ENCODE results near the gene PCSK4.
A peak's percentile ranks its signal among the peaks of the same experiment; 100 is the strongest.

Gene PCSK4

GRCh38 chr19:1513499-1514294 lies 23.5 kb upstream of the PCSK4 start (continued):
- TF ChIP-seq ZNF26 (tag by site-specific recombination; IDR thresholded peaks at IDR 0.05) (no peak), SP3 (tag by site-specific recombination; IDR thresholded peaks at IDR 0.05) (peak; percentile 71), ZBTB48 (tag by site-specific recombination; IDR thresholded peaks at IDR 0.05) (peak; percentile 74; the same call in 1 of the 2 replicates), ZNF280D (tag by site-specific recombination; IDR thresholded peaks at IDR 0.05) (no peak)

GRCh38 chr19:1512671-1513498 lies 22.7 kb upstream of the PCSK4 start, which contains the start of gene ADAMTSL5:
Gene ADAMTSL5, minus strand, starts transcription at chr19:1513019. Its CDS starts 2,076 bp downstream, at chr19:1510943.
- no peaks in the 10 kb centered on the region for H3K9me3 ChIP-seq (ENCODE audit: control insufficient read depth, insufficient read depth, low read depth, low read length)
- no peaks in the 10 kb centered on the region for H3K36me3 ChIP-seq (ENCODE audit: control insufficient read depth in 2 of 2, insufficient read depth in 1 of 2, low read length in 2 of 2)
- CTCF ChIA-PET: no interaction called here
- peak within 1 kb of the TSS; percentile 38 for H3K4me3 ChIP-seq (ENCODE audit: low read depth, low read length)
- no peaks in the 10 kb centered on the region for H3K4me1 ChIP-seq (ENCODE audit: control insufficient read depth, insufficient read depth, low read length)
- POLR2A ChIA-PET: no interaction called here
- no peak within 1 kb of the TSS; the same call in 1 of the 2 replicates for H3K27ac ChIP-seq (ENCODE audit: extremely low read depth, low read depth, low read length)
- TF ChIP-seq ZNF670 (tag by site-specific recombination; IDR thresholded peaks at IDR 0.05; ENCODE audit: low read depth) (no peak), ZNF121 (tag by site-specific recombination; IDR thresholded peaks at IDR 0.05) (0 out of 2 replicates have a peak, but pooled peaks have one; percentile 65), MEIS1 (CRISPR knock-in tag; IDR thresholded peaks at IDR 0.05; ENCODE audit: borderline replicate concordance) (no peak), ZNF184 (tag by site-specific recombination; IDR thresholded peaks at IDR 0.05) (no peak), BCL11B (tag by site-specific recombination; IDR thresholded peaks at IDR 0.05; ENCODE audit: low read depth) (0 out of 2 replicates have a peak, but pooled peaks have one; percentile 52), ZNF645 (tag by site-specific recombination; IDR thresholded peaks at IDR 0.05) (no peak), ZNF112 (tag by site-specific recombination; IDR thresholded peaks at IDR 0.05) (no peak), ZBTB48 (tag by site-specific recombination; IDR thresholded peaks at IDR 0.05) (no peak), ZNF660 (tag by site-specific recombination; IDR thresholded peaks at IDR 0.05) (peak; percentile 13; the same call in 1 of the 2 replicates), ZNF544 (tag by site-specific recombination; IDR thresholded peaks at IDR 0.05) (no peak), ZNF585B (tag by site-specific recombination; IDR thresholded peaks at IDR 0.05) (no peak), EGR2 (tag by site-specific recombination; IDR thresholded peaks at IDR 0.05; ENCODE audit: low read depth) (no peak; the same call in 1 of the 2 replicates), ZNF146 (tag by site-specific recombination; IDR thresholded peaks at IDR 0.05) (no peak), ZNF157 (tag by site-specific recombination; IDR thresholded peaks at IDR 0.05) (no peak), ZNF560 (tag by site-specific recombination; IDR thresholded peaks at IDR 0.05; ENCODE audit: borderline replicate concordance) (no peak), ZNF416 (tag by site-specific recombination; IDR thresholded peaks at IDR 0.05) (no peak), ZNF341 (tag by site-specific recombination; IDR thresholded peaks at IDR 0.05; ENCODE audit: low read depth) (peak; percentile 73), ZNF580 (tag by site-specific recombination; IDR thresholded peaks at IDR 0.05) (no peak), ZNF248 (tag by site-specific recombination; IDR thresholded peaks at IDR 0.05) (no peak), ZNF132 (tag by site-specific recombination; IDR thresholded peaks at IDR 0.05; ENCODE audit: borderline replicate concordance) (no peak), ZNF621 (tag by site-specific recombination; IDR thresholded peaks at IDR 0.05) (no peak), FEZF1 (tag by site-specific recombination; IDR thresholded peaks at IDR 0.05) (no peak), MZF1 (tag by site-specific recombination; IDR thresholded peaks at IDR 0.05; ENCODE audit: borderline replicate concordance) (no peak), ZBTB6 (tag by site-specific recombination; IDR thresholded peaks at IDR 0.05) (no peak), ZNF626 (tag by site-specific recombination; IDR thresholded peaks at IDR 0.05) (no peak), ZNF221 (tag by site-specific recombination; IDR thresholded peaks at IDR 0.05; ENCODE audit: borderline replicate concordance) (no peak)

All from HEK293 (cell line).